HG03442 (cell line): ENCODE measurements around the gene STKLD1.
"Not testable (repeated sequence)": the region's sequence is repeated elsewhere in the genome, so short reads cannot be mapped to it uniquely, and the experiment has no call there.

Source experiments
- ATAC-seq: cut with Tn5 transposase; IDR thresholded peaks from one replicate; pipeline ENCODE4 v1.9.1; 2021; ENCODE audit warnings: mild to moderate bottlenecking, moderate library complexity; ENCODE audit not compliant: unreplicated experiment

Gene STKLD1

GRCh38 chr9:133382507-133383141, 6.5 kb downstream of the STKLD1 start:
- no peak for ATAC-seq

GRCh38 chr9:133383438-133383837, 7.3 kb downstream of the STKLD1 start:
- ATAC-seq, result no peak

GRCh38 chr9:133384736-133385321, 8.7 kb downstream of the STKLD1 start:
- no peak for ATAC-seq

GRCh38 chr9:133385452-133385851, 9.3 kb downstream of the STKLD1 start:
- ATAC-seq, result no peak

- ATAC-seq, result no peak
These were observed 10.2 kb downstream of the STKLD1 start for GRCh38 chr9:133386338-133386737.

- no peak for ATAC-seq
These were observed 11.5 kb downstream of the STKLD1 start for GRCh38 chr9:133387680-133388079.

- ATAC-seq, result no peak
These were observed 12.9 kb downstream of the STKLD1 start for GRCh38 chr9:133389025-133389557.

GRCh38 chr9:133389562-133389961, 13.4 kb downstream of the STKLD1 start:
- ATAC-seq, result no peak

GRCh38 chr9:133390713-133391112, 14.5 kb downstream of the STKLD1 start:
- no peak for ATAC-seq

GRCh38 chr9:133391449-133391848, 15.3 kb downstream of the STKLD1 start:
- ATAC-seq, result not testable (repeated sequence)

- not testable (repeated sequence) for ATAC-seq
These were observed 16.1 kb downstream of the STKLD1 start for GRCh38 chr9:133392308-133392707.

GRCh38 chr9:133393399-133393798, 17.2 kb downstream of the STKLD1 start:
- no peak for ATAC-seq

- no peak for ATAC-seq
These were observed 18.6 kb downstream of the STKLD1 start for GRCh38 chr9:133394687-133395271.

- no peak for ATAC-seq
These were observed 20.8 kb downstream of the STKLD1 start for GRCh38 chr9:133396952-133397351.

GRCh38 chr9:133397370-133397769, 21.2 kb downstream of the STKLD1 start:
- no peak for ATAC-seq

- no peak for ATAC-seq
These were observed 21.7 kb downstream of the STKLD1 start for GRCh38 chr9:133397895-133398294.

GRCh38 chr9:133400292-133400691, 24.1 kb downstream of the STKLD1 start:
- no peak for ATAC-seq

- ATAC-seq, result no peak
These were observed 25.4 kb downstream of the STKLD1 start for GRCh38 chr9:133401588-133401987.

- ATAC-seq, result no peak
These were observed 26.5 kb downstream of the STKLD1 start for GRCh38 chr9:133402689-133403088.

GRCh38 chr9:133403766-133404453, 27.7 kb downstream of the STKLD1 start:
- no peak for ATAC-seq

GRCh38 chr9:133404454-133405002, 28.4 kb downstream of the STKLD1 start:
- ATAC-seq, result no peak
